Immature natural killer cell (primary cell): ENCODE data around the gene EYA3. TPM values are rescaled to one million over a fixed set of nuclear protein-coding genes. Genes with fewer than 3 reads are reported as not detected.
"Not testable (repeated sequence)": the region's sequence is repeated elsewhere in the genome, so short reads cannot be mapped to it uniquely, and the experiment has no call there.

Experiments used
- DNase-seq, 3 donors: peaks; one replicate each; pipeline ENCODE4 v3.0.0; 2022; ENCODE audit warnings: mixed read lengths in 1 of 3
- H3K27ac Mint-ChIP-seq, 6 donors: one replicate each; pipeline ENCODE4 v1.8.0; 2020; ENCODE audit warnings: mixed read lengths in 6 of 6, mild to moderate bottlenecking in 5 of 6, inconsistent platforms in 4 of 6, moderate library complexity in 3 of 6
- H3K27me3 Mint-ChIP-seq, 3 donors: one replicate each; pipeline ENCODE4 v1.8.0; 2020 to 2021; ENCODE audit warnings: low read depth in 3 of 3, mild to moderate bottlenecking in 3 of 3, mixed read lengths in 3 of 3, moderate library complexity in 3 of 3, inconsistent platforms in 1 of 3
- H3K36me3 Mint-ChIP-seq, 3 donors: one replicate each; pipeline ENCODE4 v1.8.0; 2020; ENCODE audit warnings: mixed read lengths in 3 of 3, inconsistent platforms in 2 of 3, mild to moderate bottlenecking in 2 of 3
- H3K4me1 Mint-ChIP-seq, 2 donors: one replicate each; pipeline ENCODE4 v1.8.0; 2020; ENCODE audit warnings: inconsistent platforms in 2 of 2, mild to moderate bottlenecking in 2 of 2, mixed read lengths in 2 of 2, moderate library complexity in 1 of 2
- H3K4me3 Mint-ChIP-seq, 5 donors: one replicate each; pipeline ENCODE4 v1.8.0; 2020; ENCODE audit warnings: mild to moderate bottlenecking in 5 of 5, mixed read lengths in 5 of 5, inconsistent platforms in 3 of 5, moderate library complexity in 3 of 5
- H3K9me3 Mint-ChIP-seq, 6 donors: one replicate each; pipeline ENCODE4 v1.8.0; 2020; ENCODE audit warnings: mild to moderate bottlenecking in 6 of 6, mixed read lengths in 6 of 6, inconsistent platforms in 4 of 6, moderate library complexity in 3 of 6
- polyA plus RNA-seq, 3 donors: library from polyadenylated mRNA; unstranded; fragments of 300-500 nt; fragmentation: Illumina TruSeq; gene quantifications; one replicate each; pipeline ENCODE4 v1.2.3, GENCODE V29; 2021

Gene EYA3
- polyA plus RNA-seq, 3 donors from 2014 or later, result 7.8 to 15.6 (median 9.3) TPM

DNA sequence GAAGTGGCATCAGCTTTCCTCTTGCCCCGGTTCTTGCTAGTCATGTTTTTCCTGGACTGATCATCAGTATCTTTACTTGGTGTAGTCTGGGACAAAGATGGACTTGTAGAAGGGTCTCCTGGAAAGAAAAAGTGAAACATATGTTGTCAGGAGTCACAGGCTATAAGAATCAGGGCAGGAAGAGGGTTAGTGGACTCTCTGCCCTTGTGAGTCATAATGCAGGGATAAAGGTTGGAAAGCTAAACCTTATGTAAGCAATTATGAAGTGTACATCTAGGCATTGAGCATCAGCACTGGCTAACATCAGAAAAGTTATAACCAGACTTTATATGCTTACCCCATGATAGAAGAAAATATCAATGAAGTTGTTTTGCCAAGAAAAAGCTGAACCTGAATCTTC lies 77.4 kb downstream of the EYA3 start:
- H3K27me3 Mint-ChIP-seq, result no peaks in the 10 kb centered on the region
- peak overlapping the region in 2 of 6 donors; percentile 45 to 66 for H3K27ac Mint-ChIP-seq
- no peak for DNase-seq

DNA sequence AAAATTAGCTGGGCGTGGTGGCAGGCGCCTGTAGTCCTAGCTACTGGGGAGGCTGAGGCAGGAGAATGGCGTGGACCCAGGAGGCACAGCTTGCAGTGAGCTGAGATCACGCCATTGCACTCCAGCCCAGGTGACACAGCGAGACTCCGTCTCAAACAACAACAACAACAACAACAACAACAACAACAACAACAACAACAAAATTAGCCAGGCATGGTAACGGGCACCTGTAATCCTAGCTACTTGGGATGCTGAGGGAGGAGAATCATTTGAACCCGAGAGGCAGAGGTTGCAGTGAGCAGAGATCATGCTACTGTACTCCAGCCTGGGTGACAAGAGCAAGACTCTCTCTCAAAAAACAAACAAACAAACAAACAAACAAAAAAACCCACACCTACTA lies 85.3 kb downstream of the EYA3 start:
- not testable (repeated sequence) for H3K4me3 Mint-ChIP-seq, DNase-seq

More for the DNA sequence above, 77.4 kb downstream of the EYA3 start:
- H3K9me3 Mint-ChIP-seq, result no peaks in the 10 kb centered on the region
- H3K4me3 Mint-ChIP-seq, result no peak overlapping the region
- H3K36me3 Mint-ChIP-seq, result peaks cover 24 to 39% (median 25%) of the 10 kb centered on the region in 3 donors
- no peaks in the 10 kb centered on the region for H3K4me1 Mint-ChIP-seq

GRCh38 chr1:28002600-28002999 lies 85.8 kb downstream of the EYA3 start:
- no peak for DNase-seq
- Mint-ChIP-seq H3K9me3 (no peaks in the 10 kb centered on the region), H3K4me3 (no peak overlapping the region), H3K27me3 (no peaks in the 10 kb centered on the region), H3K36me3 (peaks cover 32 to 45% (median 34%) of the 10 kb centered on the region in 3 donors), H3K27ac (no peak overlapping the region), H3K4me1 (no peaks in the 10 kb centered on the region)

More for the DNA sequence above, 85.3 kb downstream of the EYA3 start:
- H3K27me3 Mint-ChIP-seq, H3K27ac Mint-ChIP-seq, H3K4me1 Mint-ChIP-seq, H3K9me3 Mint-ChIP-seq: not testable (repeated sequence)
- peaks cover 27 to 40% (median 32%) of the 10 kb centered on the region in 3 donors for H3K36me3 Mint-ChIP-seq

GRCh38 chr1:27999055-27999454 lies 89.4 kb downstream of the EYA3 start:
- Mint-ChIP-seq H3K4me1 (peaks cover 2% of the 10 kb centered on the region in 2 donors), H3K36me3 (peaks cover 30 to 43% (median 30%) of the 10 kb centered on the region in 3 donors), H3K27me3 (no peaks in the 10 kb centered on the region), H3K4me3 (no peak overlapping the region), H3K27ac (peak overlapping the region in 1 of 6 donors; percentile 14), H3K9me3 (no peaks in the 10 kb centered on the region)
- DNase-seq, result no peak

DNA sequence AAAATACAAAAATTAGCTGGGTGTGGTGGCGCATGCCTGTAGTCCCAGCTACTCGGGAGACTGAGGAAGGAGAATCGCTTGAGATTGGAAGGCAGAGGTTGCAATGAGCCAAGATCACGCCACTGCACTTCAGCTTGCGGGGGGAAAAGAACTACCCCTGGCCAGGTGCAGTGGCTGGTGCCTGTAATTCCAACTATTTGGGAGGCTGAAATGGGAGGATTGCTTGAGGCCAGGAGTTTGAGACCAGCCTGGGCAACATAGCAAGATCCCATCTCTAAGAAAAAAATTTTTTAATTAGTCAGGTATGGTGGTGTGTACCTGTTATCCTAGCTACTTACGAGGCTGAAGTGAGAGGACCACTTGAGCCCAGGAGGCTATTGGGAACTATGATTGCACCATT lies 93.9 kb downstream of the EYA3 start:
- Mint-ChIP-seq H3K27ac (peak overlapping the region in 5 of 6 donors; percentile 67 to 99 (median 97)), H3K27me3 (peaks cover 0 to 19% (median 2%) of the 10 kb centered on the region in 3 donors), H3K36me3 (peaks cover 26 to 43% (median 28%) of the 10 kb centered on the region in 3 donors), H3K4me3 (peak overlapping the region in 1 of 5 donors; percentile 24), H3K4me1 (peaks cover 44 to 47% of the 10 kb centered on the region in 2 donors)
- not testable (repeated sequence) for DNase-seq, H3K9me3 Mint-ChIP-seq

- peaks cover 0 to 19% (median 2%) of the 10 kb centered on the region in 3 donors for H3K27me3 Mint-ChIP-seq
- H3K27ac Mint-ChIP-seq, result peak overlapping the region; percentile 97 to 99 (median 98)
- peak overlapping the region in 1 of 5 donors; percentile 24 for H3K4me3 Mint-ChIP-seq
- peaks cover 25 to 43% (median 29%) of the 10 kb centered on the region in 3 donors for H3K36me3 Mint-ChIP-seq
- H3K9me3 Mint-ChIP-seq, result peaks cover 0 to 2% (median 0%) of the 10 kb centered on the region in 6 donors
- H3K4me1 Mint-ChIP-seq, result peaks cover 47 to 52% of the 10 kb centered on the region in 2 donors
- no peak for DNase-seq
Observed at GRCh38 chr1:27994060-27994459, 94.3 kb downstream of the EYA3 start.

DNA sequence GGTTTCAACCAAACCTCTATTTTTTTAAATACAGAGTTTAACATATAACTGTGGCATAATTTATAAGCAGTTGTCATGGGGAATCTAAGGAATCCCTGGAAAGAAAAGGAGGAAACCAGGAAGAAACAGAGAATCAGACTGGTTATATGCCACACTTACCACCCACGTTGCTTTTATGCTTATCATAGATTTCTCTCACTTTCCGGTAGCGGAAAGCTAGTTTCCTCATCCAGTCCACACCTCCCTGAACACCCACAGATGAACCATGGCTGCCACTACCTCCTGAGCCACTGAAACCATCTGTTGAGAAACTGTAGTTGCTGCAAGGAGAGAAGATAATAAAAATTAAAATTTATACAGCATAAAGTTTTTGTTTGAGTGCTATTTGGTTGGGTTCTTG lies 95.2 kb downstream of the EYA3 start:
- Mint-ChIP-seq H3K27me3 (peaks cover 0 to 20% (median 2%) of the 10 kb centered on the region in 3 donors), H3K36me3 (peaks cover 26 to 43% (median 29%) of the 10 kb centered on the region in 3 donors), H3K4me1 (peaks cover 47 to 56% of the 10 kb centered on the region in 2 donors), H3K4me3 (peak overlapping the region; percentile 65 to 91 (median 72)), H3K27ac (peak overlapping the region; percentile 97 to 99 (median 98)), H3K9me3 (peaks cover 0 to 2% (median 0%) of the 10 kb centered on the region in 6 donors)
- peak; percentile 38 to 45 (median 41) for DNase-seq

GRCh38 chr1:27992276-27992675 lies 96.1 kb downstream of the EYA3 start:
- H3K4me3 Mint-ChIP-seq, result peak overlapping the region; percentile 31 to 91 (median 64)
- peaks cover 0 to 20% (median 2%) of the 10 kb centered on the region in 3 donors for H3K27me3 Mint-ChIP-seq
- H3K27ac Mint-ChIP-seq, result peak overlapping the region; percentile 97 to 99 (median 98)
- peaks cover 18 to 36% (median 22%) of the 10 kb centered on the region in 3 donors for H3K36me3 Mint-ChIP-seq
- peaks cover 0 to 2% (median 0%) of the 10 kb centered on the region in 6 donors for H3K9me3 Mint-ChIP-seq
- DNase-seq, result peak; percentile 51 to 64 (median 63)
- H3K4me1 Mint-ChIP-seq, result peaks cover 49 to 58% of the 10 kb centered on the region in 2 donors

GRCh38 chr1:27990920-27991537 lies 97.4 kb downstream of the EYA3 start:
- peak; percentile 67 to 79 (median 76) for DNase-seq
- peaks cover 53 to 64% of the 10 kb centered on the region in 2 donors for H3K4me1 Mint-ChIP-seq
- peak overlapping the region; percentile 68 to 91 (median 84) for H3K4me3 Mint-ChIP-seq
- H3K27me3 Mint-ChIP-seq, result peaks cover 0 to 20% (median 2%) of the 10 kb centered on the region in 3 donors
- H3K36me3 Mint-ChIP-seq, result peaks cover 16 to 29% (median 22%) of the 10 kb centered on the region in 3 donors
- peaks cover 0 to 2% (median 0%) of the 10 kb centered on the region in 6 donors for H3K9me3 Mint-ChIP-seq
- peak overlapping the region; percentile 97 to 99 (median 98) for H3K27ac Mint-ChIP-seq

- Mint-ChIP-seq H3K27me3 (no peaks in the 10 kb centered on the region), H3K4me3 (no peak overlapping the region)
Observed at GRCh38 chr1:27981145-27981544, 107.3 kb downstream of the EYA3 start.

DNA sequence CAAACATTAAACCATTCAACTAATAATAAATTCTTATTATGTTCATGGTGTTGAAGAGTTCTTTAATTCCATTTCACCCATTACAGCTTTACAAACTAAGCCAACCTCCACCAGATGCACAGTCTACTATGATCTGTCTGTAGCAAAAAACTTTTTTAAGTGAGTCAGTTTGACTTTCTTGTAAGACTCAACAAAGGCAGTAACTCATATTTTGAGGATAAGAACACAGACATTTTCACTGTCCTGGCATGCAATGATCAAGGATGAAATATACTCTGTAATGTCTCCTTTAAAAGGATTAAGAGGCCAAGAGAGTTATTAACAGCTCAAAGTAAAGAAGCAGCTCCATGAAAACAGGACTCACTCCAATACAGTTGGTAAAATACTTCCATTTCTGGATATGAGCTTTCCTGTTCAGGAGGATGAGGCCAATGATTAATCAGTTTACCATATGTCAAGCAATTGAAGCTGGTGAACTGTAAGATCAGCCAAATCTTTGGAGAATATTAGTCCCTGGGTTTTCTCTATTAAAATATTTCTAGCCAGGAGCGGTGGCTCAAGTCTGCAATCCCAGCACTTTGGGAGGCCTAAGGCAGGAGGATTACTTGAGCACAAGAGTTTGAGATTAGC lies 108.1 kb downstream of the EYA3 start:
- H3K4me1 Mint-ChIP-seq, result no peaks in the 10 kb centered on the region
- H3K36me3 Mint-ChIP-seq, result peaks cover 6 to 18% (median 12%) of the 10 kb centered on the region in 3 donors
- H3K27me3 Mint-ChIP-seq, result no peaks in the 10 kb centered on the region
- H3K4me3 Mint-ChIP-seq, result no peak overlapping the region
- DNase-seq, result no peak
- H3K9me3 Mint-ChIP-seq, result no peaks in the 10 kb centered on the region
- peak overlapping the region in 1 of 6 donors; percentile 34 for H3K27ac Mint-ChIP-seq

More at GRCh38 chr1:27981145-27981544, 107.3 kb downstream of the EYA3 start:
- DNase-seq, result no peak
- no peak overlapping the region for H3K27ac Mint-ChIP-seq
- no peaks in the 10 kb centered on the region for H3K9me3 Mint-ChIP-seq
- H3K4me1 Mint-ChIP-seq, result no peaks in the 10 kb centered on the region
- peaks cover 6 to 20% (median 12%) of the 10 kb centered on the region in 3 donors for H3K36me3 Mint-ChIP-seq

GRCh38 chr1:27979859-27980201 lies 108.6 kb downstream of the EYA3 start:
- H3K9me3 Mint-ChIP-seq, result no peaks in the 10 kb centered on the region
- H3K4me1 Mint-ChIP-seq, result no peaks in the 10 kb centered on the region
- no peak overlapping the region for H3K4me3 Mint-ChIP-seq
- peak overlapping the region in 1 of 6 donors; percentile 34 for H3K27ac Mint-ChIP-seq
- no peak for DNase-seq
- peaks cover 6 to 14% (median 12%) of the 10 kb centered on the region in 3 donors for H3K36me3 Mint-ChIP-seq
- H3K27me3 Mint-ChIP-seq, result no peaks in the 10 kb centered on the region

- Mint-ChIP-seq H3K36me3 (peaks cover 6 to 10% (median 9%) of the 10 kb centered on the region in 3 donors), H3K4me1 (no peaks in the 10 kb centered on the region), H3K4me3 (no peak overlapping the region), H3K27ac (peak overlapping the region in 1 of 6 donors; percentile 32), H3K27me3 (no peaks in the 10 kb centered on the region), H3K9me3 (no peaks in the 10 kb centered on the region)
- peak; percentile 47 to 60 (median 50) for DNase-seq
Observed at GRCh38 chr1:27979151-27979858, 109.1 kb downstream of the EYA3 start.
